D721Med (cell line): ENCODE data around the gene LMLN.
A peak's percentile ranks its signal among the peaks of the same experiment; 100 is the strongest.
"Not testable (repeated sequence)": the region's sequence is repeated elsewhere in the genome, so short reads cannot be mapped to it uniquely, and the experiment has no call there.

Experiments used
- DNase-seq: peaks from one replicate; pipeline ENCODE4 v3.0.0; 2011; ENCODE audit warnings: low spot score; ENCODE audit not compliant: insufficient read length
- FAIRE-seq: peaks from 2 replicates; lab custom pipeline; 2011; peaks lifted over from hg19 to GRCh38; lab: Jason Lieb, UNC
- CTCF ChIP-seq: IDR thresholded peaks from 2 replicates; pipeline ENCODE4 v1.5.1; 2012; ENCODE audit warnings: mild to moderate bottlenecking, control low read depth; ENCODE audit not compliant: insufficient read depth; ENCODE audit errors: missing control alignments

LMLN gene, protein sequence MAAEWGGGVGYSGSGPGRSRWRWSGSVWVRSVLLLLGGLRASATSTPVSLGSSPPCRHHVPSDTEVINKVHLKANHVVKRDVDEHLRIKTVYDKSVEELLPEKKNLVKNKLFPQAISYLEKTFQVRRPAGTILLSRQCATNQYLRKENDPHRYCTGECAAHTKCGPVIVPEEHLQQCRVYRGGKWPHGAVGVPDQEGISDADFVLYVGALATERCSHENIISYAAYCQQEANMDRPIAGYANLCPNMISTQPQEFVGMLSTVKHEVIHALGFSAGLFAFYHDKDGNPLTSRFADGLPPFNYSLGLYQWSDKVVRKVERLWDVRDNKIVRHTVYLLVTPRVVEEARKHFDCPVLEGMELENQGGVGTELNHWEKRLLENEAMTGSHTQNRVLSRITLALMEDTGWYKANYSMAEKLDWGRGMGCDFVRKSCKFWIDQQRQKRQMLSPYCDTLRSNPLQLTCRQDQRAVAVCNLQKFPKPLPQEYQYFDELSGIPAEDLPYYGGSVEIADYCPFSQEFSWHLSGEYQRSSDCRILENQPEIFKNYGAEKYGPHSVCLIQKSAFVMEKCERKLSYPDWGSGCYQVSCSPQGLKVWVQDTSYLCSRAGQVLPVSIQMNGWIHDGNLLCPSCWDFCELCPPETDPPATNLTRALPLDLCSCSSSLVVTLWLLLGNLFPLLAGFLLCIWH

DNA sequence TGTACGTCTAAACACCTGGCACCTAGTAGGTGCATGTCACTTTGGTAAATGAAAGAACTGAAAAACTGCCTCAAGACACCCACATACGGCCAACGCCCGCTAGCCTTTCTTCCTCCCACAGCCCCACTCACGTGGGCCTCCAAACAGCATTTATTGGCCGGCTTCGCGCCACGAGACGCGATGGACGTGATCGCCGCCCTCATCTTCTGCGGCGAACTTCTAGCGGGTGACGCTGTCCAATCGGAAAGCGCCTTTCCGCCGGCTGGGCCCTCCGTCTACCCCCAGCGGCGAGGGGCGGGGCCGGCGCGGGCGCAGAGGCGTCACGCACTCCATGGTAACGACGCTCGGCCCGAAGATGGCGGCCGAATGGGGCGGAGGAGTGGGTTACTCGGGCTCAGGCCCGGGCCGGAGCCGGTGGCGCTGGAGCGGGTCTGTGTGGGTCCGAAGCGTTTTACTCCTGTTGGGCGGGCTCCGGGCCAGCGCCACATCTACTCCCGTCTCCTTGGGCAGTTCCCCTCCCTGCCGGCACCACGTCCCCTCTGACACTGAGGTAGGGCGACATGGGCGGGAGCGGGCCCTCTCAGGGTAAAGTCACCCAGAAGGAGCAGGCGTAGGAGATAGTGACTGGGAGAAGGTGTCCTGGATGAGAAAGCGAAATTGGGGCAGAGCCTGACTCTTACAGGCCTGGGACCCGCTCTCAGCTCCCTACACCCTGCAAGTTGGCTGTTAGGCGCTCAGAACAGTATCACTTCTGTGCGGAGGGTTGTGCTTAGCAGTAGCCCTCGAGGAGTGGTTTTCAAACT, at the start of gene LMLN:
TSS of gene LMLN (plus strand) at position 327 of the 803 bp plus-strand sequence. CDS start at position 356, 29 bp downstream.
- TF ChIP-seq CTCF, result no peak
- FAIRE-seq (no peak), DNase-seq (peak; percentile 77)

- no peak for DNase-seq
- no peak for FAIRE-seq
- TF ChIP-seq CTCF, result no peak
Measured at GRCh38 chr3:197912741-197913476, 47.1 kb upstream of the LMLN start.

DNA sequence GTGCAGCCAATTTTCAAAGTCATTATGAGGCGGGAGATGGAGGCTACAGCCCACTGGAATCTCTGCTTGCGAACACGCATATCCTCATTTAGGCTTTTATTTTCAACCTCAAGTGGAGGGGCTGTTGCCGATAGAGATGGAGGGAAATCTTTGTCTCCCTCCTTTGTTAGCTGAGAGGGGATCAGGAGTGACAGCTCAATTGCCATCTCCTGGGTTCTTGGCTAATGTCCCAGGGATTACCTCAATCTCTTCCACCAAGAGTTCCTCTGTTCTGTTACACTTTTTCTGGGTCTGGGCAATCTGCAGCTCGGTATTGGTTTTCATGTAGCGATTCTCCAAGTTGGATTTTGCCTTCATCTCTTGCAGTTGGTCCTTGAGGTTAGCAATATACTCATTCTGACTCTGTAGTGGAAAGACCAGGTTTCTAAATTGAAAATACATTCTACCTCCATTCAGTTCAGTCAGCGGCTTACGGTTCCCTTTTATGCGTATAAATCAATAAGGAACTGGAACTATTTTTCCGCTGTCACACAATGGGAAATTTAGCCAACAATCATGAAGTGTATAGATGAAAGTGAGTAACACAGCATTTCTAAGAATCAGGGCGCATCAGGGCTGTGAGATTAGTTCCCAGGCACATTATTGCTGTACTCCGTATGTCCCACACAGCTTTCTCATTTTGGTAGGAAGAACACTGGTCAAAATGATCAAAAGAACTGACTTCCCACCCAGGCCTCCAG, 46.2 kb upstream of the LMLN start:
- DNase-seq (no peak), FAIRE-seq (no peak)
- no peak for TF ChIP-seq CTCF

GRCh38 chr3:197921429-197922275, 38.4 kb upstream of the LMLN start:
- not testable (repeated sequence) for FAIRE-seq, DNase-seq

- no peak for FAIRE-seq
- TF ChIP-seq CTCF, result peak; percentile 22
- no peak for DNase-seq
Measured at GRCh38 chr3:197926418-197926817, 33.6 kb upstream of the LMLN start.

DNA sequence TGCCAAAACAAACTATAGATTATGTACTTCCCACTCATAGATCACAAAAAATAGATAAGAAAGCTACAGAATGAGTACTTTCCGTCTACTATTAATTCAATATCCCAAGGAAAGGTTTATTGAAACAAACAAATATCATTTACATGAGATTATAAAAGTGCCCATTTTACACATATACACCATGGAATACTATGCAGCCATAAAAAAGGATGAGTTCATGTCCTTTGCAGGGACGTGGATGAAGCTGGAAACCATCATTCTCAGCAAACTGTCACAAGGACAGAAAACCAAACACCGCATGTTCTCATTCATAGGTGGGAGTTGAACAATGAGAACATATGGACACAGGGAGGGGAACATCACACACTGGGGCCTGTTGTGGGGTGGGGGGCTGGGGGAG, 32.4 kb upstream of the LMLN start:
- FAIRE-seq, DNase-seq: not testable (repeated sequence)
